Measurements from ENCODE around the gene HMGCS1. TPM values are rescaled to one million over a fixed set of nuclear protein-coding genes. Genes with fewer than 3 reads are reported as not detected.

Gene HMGCS1
- total and polyA plus RNA-seq, 11 donors: 6.3 to 34.8 (median 30.0) TPM

GRCh38 chr5:43245724-43246385 lies 67.4 kb downstream of the HMGCS1 start:
- Histone ChIP-seq H3K4me3 (no peak overlapping the region), H3K27ac (no peak overlapping the region), H3K9me3 (no peaks in the 10 kb centered on the region), H3K4me1 (no peaks in the 10 kb centered on the region), H3K36me3 (no peaks in the 10 kb centered on the region), H3K27me3 (no peaks in the 10 kb centered on the region)
- no peak for TF ChIP-seq POLR2A (IDR thresholded peaks at IDR 0.05)
- TF ChIP-seq CTCF (IDR thresholded peaks at IDR 0.05): no peak
- intact Hi-C loops (cut with DNase I): no loop called here
- ATAC-seq (no peak), DNase-seq (no peak)
- 91 to 94% (median 93%) methylated on average over 19 of the region's 19 CpGs for WGBS, 4 donors

- Histone ChIP-seq H3K4me1 (no peaks in the 10 kb centered on the region), H3K36me3 (no peaks in the 10 kb centered on the region), H3K27ac (no peak overlapping the region), H3K4me3 (no peak overlapping the region), H3K27me3 (no peaks in the 10 kb centered on the region), H3K9me3 (no peaks in the 10 kb centered on the region)
- TF ChIP-seq POLR2A (IDR thresholded peaks at IDR 0.05): no peak
- TF ChIP-seq CTCF (IDR thresholded peaks at IDR 0.05): no peak
- intact Hi-C loops (cut with DNase I): no loop called here
- ATAC-seq (no peak), DNase-seq (no peak)
- WGBS, 4 donors: 78 to 84% (median 79%) methylated on average over 11 of the region's 11 CpGs
Measured at GRCh38 chr5:43244823-43245565, 68.2 kb downstream of the HMGCS1 start.

- no peak for DNase-seq
- intact Hi-C loops (cut with DNase I): no loop called here
- TF ChIP-seq CTCF (IDR thresholded peaks at IDR 0.05) (no peak), POLR2A (IDR thresholded peaks at IDR 0.05) (no peak)
Measured at GRCh38 chr5:43243270-43243669, 69.9 kb downstream of the HMGCS1 start.

GRCh38 chr5:43242196-43242595 lies 71.0 kb downstream of the HMGCS1 start:
- TF ChIP-seq POLR2A (IDR thresholded peaks at IDR 0.05): no peak
- TF ChIP-seq CTCF (IDR thresholded peaks at IDR 0.05): no peak
- Histone ChIP-seq H3K36me3 (no peaks in the 10 kb centered on the region), H3K9me3 (no peaks in the 10 kb centered on the region), H3K4me1 (no peaks in the 10 kb centered on the region), H3K4me3 (no peak overlapping the region), H3K27me3 (no peaks in the 10 kb centered on the region), H3K27ac (no peak overlapping the region)
- WGBS, 4 donors: 41 to 73% (median 60%) methylated on average over 1 of the region's 1 CpG
- DNase-seq (no peak), ATAC-seq (no peak)
- intact Hi-C loops (cut with DNase I): no loop called here

More at GRCh38 chr5:43243270-43243669, 69.9 kb downstream of the HMGCS1 start:
- no peaks in the 10 kb centered on the region for H3K36me3 ChIP-seq
- H3K27ac ChIP-seq: no peak overlapping the region
- H3K4me1 ChIP-seq: no peaks in the 10 kb centered on the region
- no peak for ATAC-seq
- no peaks in the 10 kb centered on the region for H3K9me3 ChIP-seq
- H3K27me3 ChIP-seq: no peaks in the 10 kb centered on the region
- H3K4me3 ChIP-seq: no peak overlapping the region

Other genes starting within 250 kb of the HMGCS1 start
- 10 to 100 TPM; 10.9 to 21.6 (median 13.3) TPM for gene ZNF131, start 192.5 kb downstream of the HMGCS1 start, total RNA-seq
- 10 to 100 TPM; 14.1 to 18.5 TPM for gene ZNF131, start 192.5 kb downstream of the HMGCS1 start, polyA plus RNA-seq
- gene NIM1K, start 121.2 kb downstream of the HMGCS1 start, total RNA-seq: 1 to 10 TPM in 1 of 9 donors, under 1 TPM in 6, not detected in 2; 0.16 to 1.4 (median 0.45) TPM
- gene NIM1K, start 121.2 kb downstream of the HMGCS1 start, polyA plus RNA-seq: under 1 TPM; 0.11 to 0.24 TPM
- 1 to 10 TPM in 1 of 9 donors, under 1 TPM in 7, not detected in 1; 0.12 to 1.6 (median 0.34) TPM for gene CCL28, start 99.0 kb upstream of the HMGCS1 start, total RNA-seq
- under 1 TPM; 0.06 to 0.30 TPM for gene CCL28, start 99.0 kb upstream of the HMGCS1 start, polyA plus RNA-seq
- 1 to 10 TPM; 3.8 to 9.5 (median 7.2) TPM for gene TMEM267, start 170.5 kb upstream of the HMGCS1 start, total RNA-seq
- gene TMEM267, start 170.5 kb upstream of the HMGCS1 start, polyA plus RNA-seq: 1 to 10 TPM; 4.4 to 6.5 TPM
- 1 to 10 TPM in 2 of 9 donors, under 1 TPM in 7; 0.19 to 1.6 (median 0.60) TPM for gene C5orf34, start 201.7 kb upstream of the HMGCS1 start, total RNA-seq
- under 1 TPM; 0.19 to 0.54 TPM for gene C5orf34, start 201.7 kb upstream of the HMGCS1 start, polyA plus RNA-seq
- 100 to 1,000 TPM in 8 of 9 donors, 10 to 100 TPM in 1; 99.8 to 173 (median 140) TPM for gene PAIP1, start 243.7 kb upstream of the HMGCS1 start, total RNA-seq
- gene PAIP1, start 243.7 kb upstream of the HMGCS1 start, polyA plus RNA-seq: 100 to 1,000 TPM in 1 of 2 donors, 10 to 100 TPM in 1; 84.7 to 112 TPM